PC-9 (cell line): Measurements from ENCODE around the gene ZNF528.

Experiments used
- CTCF ChIP-seq: fragments of 200-600 bp; sonication (generic); conservative IDR thresholded peaks from 2 replicates; pipeline ENCODE4 v1.6.1; 2017; ENCODE audit warnings: mixed run types, antibody characterized with exemption, mild to moderate bottlenecking, moderate library complexity
- EZH2 ChIP-seq: fragments of 200-600 bp; sonication (generic); IDR thresholded peaks from 2 replicates; pipeline ENCODE4 v1.8.0; 2017; ENCODE audit warnings: antibody characterized with exemption, low read depth

GRCh38 chr19:52369559-52370340 lies 27.9 kb upstream of the ZNF528 start, which contains the start of gene ZNF880:
- TF ChIP-seq CTCF (no peak), EZH2 (no peak)
